Bronchial epithelial cell (primary cell): ENCODE measurements around the gene CHST11. TPM values are rescaled to one million over a fixed set of nuclear protein-coding genes. Genes with fewer than 3 reads are reported as not detected.

Source experiments
- DNase-seq: peaks from one replicate; pipeline ENCODE4 v3.0.0-alpha.2; 2010; ENCODE audit warnings: low read depth
- FAIRE-seq: peaks from 2 replicates; lab custom pipeline; 2011; peaks lifted over from hg19 to GRCh38; lab: Jason Lieb, UNC
- H3K27me3 ChIP-seq: 2 replicates; pipeline ENCODE4 v1.5.1; 2011; ENCODE audit warnings: low read length; ENCODE audit not compliant: control insufficient read depth, insufficient read depth
- H3K36me3 ChIP-seq: 2 replicates; pipeline ENCODE4 v1.5.1; 2011; ENCODE audit warnings: low read length; ENCODE audit not compliant: control insufficient read depth, insufficient read depth
- H3K4me3 ChIP-seq: 2 replicates; pipeline ENCODE4 v1.5.1; 2011; ENCODE audit warnings: mild to moderate bottlenecking, low read depth, low read length, control low read depth
- CTCF ChIP-seq: IDR thresholded peaks from 2 replicates; pipeline ENCODE4 v1.5.1; 2011; ENCODE audit warnings: mild to moderate bottlenecking, moderate library complexity, low read length, control low read depth, inconsistent platforms; ENCODE audit not compliant: insufficient read depth, severe bottlenecking
- total RNA-seq: library from RNA; depleted of rRNA; stranded (reverse); fragments of >200 nt; gene quantifications from 2 replicates; pipeline ENCODE4 v1.2.1, GENCODE V29; 2014

CHST11 gene
- total RNA-seq, 1 donor from 2014 or later: 7.9 TPM

DNA sequence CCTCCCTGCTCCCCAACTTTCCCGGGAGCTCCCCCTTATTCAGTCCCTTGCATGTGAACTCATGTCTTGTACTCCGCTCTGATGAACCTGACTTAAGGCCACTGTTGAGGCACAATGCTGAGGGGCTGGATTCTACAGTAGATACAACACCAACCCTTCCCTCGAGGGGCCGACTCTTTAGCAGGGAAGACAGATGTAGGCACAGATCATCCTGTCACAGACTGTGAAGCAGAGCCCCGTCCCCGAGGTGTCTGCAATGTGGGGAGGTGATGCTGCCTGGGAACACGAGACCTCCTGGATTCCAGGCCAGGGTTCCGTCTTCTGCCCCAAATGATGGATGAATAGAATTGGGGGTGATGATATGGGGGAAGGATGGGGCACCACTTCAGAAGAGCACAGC, 175.1 kb downstream of the CHST11 start:
- FAIRE-seq (no peak), DNase-seq (no peak)
- no peaks in the 10 kb centered on the region for H3K36me3 ChIP-seq
- no peak for TF ChIP-seq CTCF
- H3K27me3 ChIP-seq: no peaks in the 10 kb centered on the region
- no peak overlapping the region for H3K4me3 ChIP-seq

- no peak overlapping the region for H3K4me3 ChIP-seq
- TF ChIP-seq CTCF: no peak
- DNase-seq (no peak), FAIRE-seq (no peak)
- H3K27me3 ChIP-seq: no peaks in the 10 kb centered on the region
- no peaks in the 10 kb centered on the region for H3K36me3 ChIP-seq
Measured at GRCh38 chr12:104632724-104633201, 176.0 kb downstream of the CHST11 start.

- FAIRE-seq: no peak
- Histone ChIP-seq H3K36me3 (no peaks in the 10 kb centered on the region), H3K27me3 (no peaks in the 10 kb centered on the region), H3K4me3 (no peak overlapping the region)
- TF ChIP-seq CTCF: no peak
- DNase-seq: no peak
Measured at GRCh38 chr12:104634044-104634443, 177.3 kb downstream of the CHST11 start.

DNA sequence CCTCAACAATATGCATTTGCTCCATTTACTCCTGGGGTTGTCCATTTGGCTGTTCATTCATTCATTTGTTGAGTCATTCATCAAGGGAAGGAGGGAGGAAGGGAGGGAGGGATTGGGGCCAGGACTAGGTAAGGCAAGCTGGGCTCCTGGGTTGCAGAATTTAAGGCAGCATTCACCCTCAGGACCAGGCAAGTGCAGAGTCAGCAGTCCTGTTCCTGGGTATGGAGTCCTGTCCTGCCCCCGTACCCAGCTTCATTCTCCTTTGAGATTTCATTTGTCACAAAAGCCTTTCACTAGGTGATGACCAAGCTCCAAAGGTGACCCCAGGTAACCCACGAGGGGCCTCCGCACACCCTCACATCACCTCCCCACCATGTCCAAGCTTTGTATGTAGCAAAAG, 178.1 kb downstream of the CHST11 start:
- no peak for TF ChIP-seq CTCF
- H3K36me3 ChIP-seq: no peaks in the 10 kb centered on the region
- FAIRE-seq: no peak
- no peaks in the 10 kb centered on the region for H3K27me3 ChIP-seq
- no peak overlapping the region for H3K4me3 ChIP-seq
- no peak for DNase-seq

- DNase-seq (no peak), FAIRE-seq (no peak)
- no peak overlapping the region for H3K4me3 ChIP-seq
- H3K36me3 ChIP-seq: no peaks in the 10 kb centered on the region
- no peak for TF ChIP-seq CTCF
- no peaks in the 10 kb centered on the region for H3K27me3 ChIP-seq
Measured at GRCh38 chr12:104635607-104636343, 179.0 kb downstream of the CHST11 start.

DNA sequence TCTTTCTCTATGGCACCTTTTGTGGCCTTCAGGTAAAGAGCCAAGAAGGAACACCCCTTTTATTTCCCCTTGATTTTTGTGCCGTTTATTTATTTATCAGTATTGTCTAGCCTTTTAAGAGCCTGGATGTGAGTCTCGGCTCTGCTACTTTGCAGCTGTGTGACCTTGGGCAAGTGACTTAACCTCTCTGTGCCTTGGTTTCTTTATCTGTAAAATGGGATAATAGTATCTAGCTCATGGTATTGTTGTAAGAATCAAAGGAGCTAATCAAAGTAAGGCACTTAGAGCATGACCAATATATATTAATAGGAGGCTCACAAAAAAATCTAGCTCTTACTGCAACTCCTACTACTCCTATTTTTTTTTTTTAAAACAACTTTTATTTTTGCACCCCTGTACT, 179.7 kb downstream of the CHST11 start:
- FAIRE-seq: no peak
- DNase-seq: no peak
- Histone ChIP-seq H3K27me3 (no peaks in the 10 kb centered on the region), H3K4me3 (no peak overlapping the region), H3K36me3 (no peaks in the 10 kb centered on the region)
- no peak for TF ChIP-seq CTCF
